Caco-2 (cell line): Measurements from ENCODE around the gene SHTN1. TPM values are rescaled to one million over a fixed set of nuclear protein-coding genes. Genes with fewer than 3 reads are reported as not detected.

Experiments
- BruUV-seq: library from RNA; stranded (reverse); fragments of 400-500 nt; replicated peaks from 2 replicates; lab custom pipeline; 2021; lab: Mats Ljungman, UMichigan
- CTCF ChIA-PET: fragments of 300-600 bp; sonication (Branson Sonifier 250); formaldehyde crosslinking; loops from one replicate; lab custom pipeline; 2022; ENCODE audit warnings: antibody characterized with exemption; lab: Charles Lee
- POLR2A ChIA-PET: fragments of 300-600 bp; sonication (Branson Sonifier 250); formaldehyde crosslinking; loops from one replicate; lab custom pipeline; 2022; ENCODE audit warnings: antibody characterized with exemption; lab: Charles Lee
- DNase-seq, 2 experiments: peaks; one replicate each; pipeline versions ENCODE4 v3.0.0 to v3.0.0-alpha.2; 2020 to 2022
- H3K27me3 ChIP-seq: replicated peaks from 2 replicates; pipeline ENCODE4 v1.6.0; 2011; ENCODE audit warnings: low read length; ENCODE audit not compliant: control insufficient read depth, insufficient read depth
- H3K36me3 ChIP-seq: 2 replicates; pipeline ENCODE4 v1.5.1; 2011; ENCODE audit warnings: low read length; ENCODE audit not compliant: control insufficient read depth, insufficient read depth
- H3K4me1 ChIP-seq: fragments of 250-450 bp; sonication (Bioruptor Pico); 2 replicates; pipeline ENCODE4 v1.5.1; 2020; ENCODE audit warnings: mild to moderate bottlenecking
- H3K4me3 ChIP-seq: 2 replicates; pipeline ENCODE4 v1.5.1; 2011; ENCODE audit warnings: low read depth, mild to moderate bottlenecking, control low read depth, low read length
- H3K9me3 ChIP-seq: fragments of 250-450 bp; sonication (Bioruptor Pico); 2 replicates; pipeline ENCODE4 v1.5.1; 2020; ENCODE audit warnings: mild to moderate bottlenecking, moderate library complexity
- H3K27ac Mint-ChIP-seq: one replicate; pipeline ENCODE4 v1.8.0; 2022; ENCODE audit warnings: mixed read lengths; ENCODE audit not compliant: unreplicated experiment
- H3K27me3 Mint-ChIP-seq: one replicate; pipeline ENCODE4 v1.8.0; 2022; ENCODE audit warnings: mixed read lengths; ENCODE audit not compliant: insufficient read depth, unreplicated experiment
- H3K36me3 Mint-ChIP-seq: one replicate; pipeline ENCODE4 v1.8.0; 2022; ENCODE audit warnings: mild to moderate bottlenecking, mixed read lengths; ENCODE audit not compliant: insufficient read depth, unreplicated experiment
- H3K4me1 Mint-ChIP-seq: one replicate; pipeline ENCODE4 v1.8.0; 2022; ENCODE audit warnings: low read depth, mixed read lengths; ENCODE audit not compliant: unreplicated experiment
- H3K4me3 Mint-ChIP-seq: one replicate; pipeline ENCODE4 v1.8.0; 2022; ENCODE audit warnings: mild to moderate bottlenecking, moderate library complexity, mixed read lengths; ENCODE audit not compliant: unreplicated experiment
- H3K9me3 Mint-ChIP-seq: one replicate; pipeline ENCODE4 v1.8.0; 2022; ENCODE audit warnings: mixed read lengths; ENCODE audit not compliant: unreplicated experiment
- intact Hi-C: fragments of 100-400 bp; cut with micrococcal nuclease; formaldehyde crosslinking; loops from one replicate; pipeline ENCODE4 v1.10.0; 2022; ENCODE audit not compliant: unreplicated experiment
- total RNA-seq: library from RNA; stranded (reverse); gene quantifications from 2 replicates; pipeline ENCODE4 v1.2.3, GENCODE V29; 2022
- TF ChIP-seq, protein P1 (sequence below), 2 experiments: fragments of 200-600 bp in 1 of 2; IDR thresholded peaks; 1 replicate in 1 of 2; 2 replicates in 1 of 2; pipeline versions ENCODE4 v1.5.1 to v1.8.0; 2011 to 2022; ENCODE audit warnings: antibody characterized with exemption in 1 of 2, control low read depth in 1 of 2, inconsistent platforms in 1 of 2, low read depth in 1 of 2, low read length in 1 of 2, mild to moderate bottlenecking in 1 of 2, moderate library complexity in 1 of 2; ENCODE audit not compliant: insufficient read depth in 1 of 2, severe bottlenecking in 1 of 2, unreplicated experiment in 1 of 2

SHTN1 gene
- total RNA-seq, 1 experiment from 2014 or later = 80.8 TPM

DNA sequence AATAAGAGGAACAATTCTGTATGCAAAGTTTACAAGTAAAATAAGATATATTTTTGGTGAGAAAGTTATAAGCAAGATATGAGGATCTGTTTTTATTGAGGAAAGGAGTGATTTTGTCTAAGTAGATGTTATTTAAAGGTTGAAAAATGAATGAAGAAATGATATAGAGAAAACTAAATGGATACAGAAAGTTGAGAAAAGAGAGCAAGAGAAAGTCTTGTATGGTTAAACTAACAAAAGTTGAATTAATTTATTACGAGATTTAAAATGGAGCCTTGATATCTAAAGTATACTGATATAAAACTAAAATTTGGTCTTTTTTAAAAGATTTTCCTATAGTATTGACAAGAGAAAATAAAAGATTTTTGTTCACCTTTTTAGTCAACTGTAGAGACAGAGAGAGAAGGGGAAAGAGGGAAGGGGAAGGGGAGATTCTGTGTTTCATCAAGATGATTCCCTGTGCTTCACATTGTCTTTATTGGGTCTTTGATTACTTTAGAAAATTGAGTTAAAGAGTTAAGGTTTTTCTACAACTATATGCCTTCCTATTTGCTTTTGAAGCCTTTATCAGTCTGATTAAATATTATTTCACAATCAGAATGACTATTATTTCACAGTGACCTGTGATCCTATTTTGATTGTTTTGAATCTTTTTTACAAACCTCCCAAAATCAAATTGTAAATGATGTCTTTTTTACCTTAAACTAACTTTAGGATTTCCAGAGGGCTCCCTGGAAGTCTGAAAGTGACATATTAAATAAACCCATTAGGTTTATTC lies 10.7 kb downstream of the SHTN1 start:
- POLR2A ChIA-PET = no interaction called here
- no peaks in the 10 kb centered on the region for H3K36me3 ChIP-seq
- no TSS peak for BruUV-seq
- TF ChIP-seq, protein P1, sequence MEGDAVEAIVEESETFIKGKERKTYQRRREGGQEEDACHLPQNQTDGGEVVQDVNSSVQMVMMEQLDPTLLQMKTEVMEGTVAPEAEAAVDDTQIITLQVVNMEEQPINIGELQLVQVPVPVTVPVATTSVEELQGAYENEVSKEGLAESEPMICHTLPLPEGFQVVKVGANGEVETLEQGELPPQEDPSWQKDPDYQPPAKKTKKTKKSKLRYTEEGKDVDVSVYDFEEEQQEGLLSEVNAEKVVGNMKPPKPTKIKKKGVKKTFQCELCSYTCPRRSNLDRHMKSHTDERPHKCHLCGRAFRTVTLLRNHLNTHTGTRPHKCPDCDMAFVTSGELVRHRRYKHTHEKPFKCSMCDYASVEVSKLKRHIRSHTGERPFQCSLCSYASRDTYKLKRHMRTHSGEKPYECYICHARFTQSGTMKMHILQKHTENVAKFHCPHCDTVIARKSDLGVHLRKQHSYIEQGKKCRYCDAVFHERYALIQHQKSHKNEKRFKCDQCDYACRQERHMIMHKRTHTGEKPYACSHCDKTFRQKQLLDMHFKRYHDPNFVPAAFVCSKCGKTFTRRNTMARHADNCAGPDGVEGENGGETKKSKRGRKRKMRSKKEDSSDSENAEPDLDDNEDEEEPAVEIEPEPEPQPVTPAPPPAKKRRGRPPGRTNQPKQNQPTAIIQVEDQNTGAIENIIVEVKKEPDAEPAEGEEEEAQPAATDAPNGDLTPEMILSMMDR (IDR thresholded peaks at IDR 0.05; ENCODE audit: insufficient read depth in 1 of 2, low read depth in 1 of 2, low read length in 1 of 2, severe bottlenecking in 1 of 2, unreplicated experiment in 1 of 2) = no peak
- no peaks in the 10 kb centered on the region for H3K9me3 ChIP-seq
- no peak overlapping the region for H3K4me3 ChIP-seq
- no peaks in the 10 kb centered on the region for H3K9me3 Mint-ChIP-seq
- intact Hi-C loops = no loop called here
- peaks cover 63% of the 10 kb centered on the region for H3K4me1 ChIP-seq
- H3K36me3 Mint-ChIP-seq = peaks cover 31% of the 10 kb centered on the region
- no peak overlapping the region for H3K4me3 Mint-ChIP-seq
- H3K27me3 ChIP-seq = no peaks in the 10 kb centered on the region
- DNase-seq = no peak
- no peaks in the 10 kb centered on the region for H3K27me3 Mint-ChIP-seq
- peaks cover 45% of the 10 kb centered on the region for H3K4me1 Mint-ChIP-seq
- no peak overlapping the region for H3K27ac Mint-ChIP-seq
- CTCF ChIA-PET = no interaction called here

DNA sequence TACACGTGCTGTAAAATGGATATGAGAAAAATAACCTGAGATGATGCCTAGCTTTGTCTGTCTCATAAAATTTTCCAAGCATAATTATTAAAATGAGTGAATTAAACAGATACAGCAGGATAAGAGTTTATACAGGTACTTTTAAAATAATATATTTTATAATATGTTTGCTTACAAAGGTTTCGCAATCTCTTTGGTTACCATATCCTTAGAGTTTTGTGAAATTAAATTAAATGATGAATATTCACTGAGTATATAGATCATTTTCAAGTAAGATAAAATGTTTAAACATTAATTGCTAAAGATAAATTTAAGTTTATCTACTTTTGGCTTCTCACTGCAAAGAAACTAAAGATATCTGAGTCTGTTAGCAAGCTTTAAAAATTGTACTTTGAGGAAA lies 11.4 kb downstream of the SHTN1 start:
- H3K4me1 Mint-ChIP-seq = peaks cover 50% of the 10 kb centered on the region
- H3K4me3 Mint-ChIP-seq = no peak overlapping the region
- TF ChIP-seq, protein P1 (IDR thresholded peaks at IDR 0.05; ENCODE audit: insufficient read depth in 1 of 2, low read depth in 1 of 2, low read length in 1 of 2, severe bottlenecking in 1 of 2, unreplicated experiment in 1 of 2) = no peak
- H3K36me3 Mint-ChIP-seq = peaks cover 28% of the 10 kb centered on the region
- H3K27ac Mint-ChIP-seq = no peak overlapping the region
- ChIA-PET POLR2A (no interaction called here), CTCF (no interaction called here)
- no peaks in the 10 kb centered on the region for H3K9me3 Mint-ChIP-seq
- H3K27me3 Mint-ChIP-seq = no peaks in the 10 kb centered on the region
- Histone ChIP-seq H3K4me3 (no peak overlapping the region), H3K9me3 (no peaks in the 10 kb centered on the region), H3K36me3 (no peaks in the 10 kb centered on the region), H3K4me1 (peaks cover 67% of the 10 kb centered on the region), H3K27me3 (no peaks in the 10 kb centered on the region)
- intact Hi-C loops = no loop called here
- DNase-seq = no peak
- BruUV-seq = no TSS peak

DNA sequence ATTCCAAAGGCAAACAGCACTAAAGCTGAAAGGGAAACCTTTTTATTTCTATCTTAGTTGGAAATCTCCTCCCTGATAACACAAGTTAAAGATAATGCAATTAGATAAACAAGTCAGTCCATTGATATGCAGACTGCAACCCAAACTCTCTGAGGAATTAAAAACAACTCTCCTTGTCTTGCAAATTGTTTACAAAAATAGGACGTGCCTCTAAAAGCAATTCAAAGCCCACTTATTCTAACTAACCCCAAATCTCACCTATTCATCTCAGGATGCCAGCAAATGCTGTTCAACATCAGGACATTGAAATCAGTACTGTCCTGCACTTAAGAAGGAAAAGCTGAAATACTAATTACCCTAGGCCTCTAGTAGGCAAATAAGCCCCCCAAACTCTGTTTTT lies 12.8 kb downstream of the SHTN1 start:
- H3K27ac Mint-ChIP-seq = peak overlapping the region; percentile 21
- BruUV-seq = no TSS peak
- peaks cover 49% of the 10 kb centered on the region for H3K4me1 Mint-ChIP-seq
- ChIA-PET POLR2A (no interaction called here), CTCF (interaction anchor here (1.1 kb wide), 1 partner anchor 12 kb away, joined by 3 read pairs; no protein-coding TSS in a partner anchor)
- intact Hi-C loops = no loop called here
- H3K36me3 Mint-ChIP-seq = peaks cover 24% of the 10 kb centered on the region
- Histone ChIP-seq H3K4me3 (no peak overlapping the region), H3K27me3 (no peaks in the 10 kb centered on the region), H3K4me1 (peaks cover 67% of the 10 kb centered on the region), H3K9me3 (no peaks in the 10 kb centered on the region), H3K36me3 (no peaks in the 10 kb centered on the region)
- TF ChIP-seq, protein P1 (IDR thresholded peaks at IDR 0.05; ENCODE audit: insufficient read depth in 1 of 2, low read depth in 1 of 2, low read length in 1 of 2, severe bottlenecking in 1 of 2, unreplicated experiment in 1 of 2) = no peak
- no peak for DNase-seq
- H3K9me3 Mint-ChIP-seq = no peaks in the 10 kb centered on the region
- H3K27me3 Mint-ChIP-seq = no peaks in the 10 kb centered on the region
- no peak overlapping the region for H3K4me3 Mint-ChIP-seq
